Lower leg skin (tissue), 3 donors: ENCODE measurements around the gene PEX5.

Source experiments
- POLR2A ChIP-seq, 2 donors: fragments of 450-650 bp; IDR thresholded peaks; one replicate each; pipeline ENCODE4 v1.6.1; 2016 to 2017; ENCODE audit warnings: antibody characterized with exemption in 2 of 2, mild to moderate bottlenecking in 1 of 2, moderate library complexity in 1 of 2
- TF ChIP-seq, protein P1 (sequence below), 3 donors: fragments of 450-650 bp; IDR thresholded peaks; one replicate each; pipeline ENCODE4 v1.5.1; 2016; ENCODE audit warnings: antibody characterized with exemption in 3 of 3, mild to moderate bottlenecking in 3 of 3, moderate library complexity in 2 of 3

- no peak for TF ChIP-seq POLR2A (IDR thresholded peaks at IDR 0.05)
- TF ChIP-seq, protein P1, sequence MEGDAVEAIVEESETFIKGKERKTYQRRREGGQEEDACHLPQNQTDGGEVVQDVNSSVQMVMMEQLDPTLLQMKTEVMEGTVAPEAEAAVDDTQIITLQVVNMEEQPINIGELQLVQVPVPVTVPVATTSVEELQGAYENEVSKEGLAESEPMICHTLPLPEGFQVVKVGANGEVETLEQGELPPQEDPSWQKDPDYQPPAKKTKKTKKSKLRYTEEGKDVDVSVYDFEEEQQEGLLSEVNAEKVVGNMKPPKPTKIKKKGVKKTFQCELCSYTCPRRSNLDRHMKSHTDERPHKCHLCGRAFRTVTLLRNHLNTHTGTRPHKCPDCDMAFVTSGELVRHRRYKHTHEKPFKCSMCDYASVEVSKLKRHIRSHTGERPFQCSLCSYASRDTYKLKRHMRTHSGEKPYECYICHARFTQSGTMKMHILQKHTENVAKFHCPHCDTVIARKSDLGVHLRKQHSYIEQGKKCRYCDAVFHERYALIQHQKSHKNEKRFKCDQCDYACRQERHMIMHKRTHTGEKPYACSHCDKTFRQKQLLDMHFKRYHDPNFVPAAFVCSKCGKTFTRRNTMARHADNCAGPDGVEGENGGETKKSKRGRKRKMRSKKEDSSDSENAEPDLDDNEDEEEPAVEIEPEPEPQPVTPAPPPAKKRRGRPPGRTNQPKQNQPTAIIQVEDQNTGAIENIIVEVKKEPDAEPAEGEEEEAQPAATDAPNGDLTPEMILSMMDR (IDR thresholded peaks at IDR 0.05) = no peak
Measured at GRCh38 chr12:7212678-7213077, 23.2 kb downstream of the PEX5 start.
